Stimulated activated CD8-positive, alpha-beta memory T cell treated with anti-CD3 and anti-CD28 coated beads, Interleukin-15, amount 100 ng/mL, for 24 hours (primary cell): ENCODE measurements around the gene PLAU.
"Not testable (repeated sequence)": the region's sequence is repeated elsewhere in the genome, so short reads cannot be mapped to it uniquely, and the experiment has no call there.

ENCODE experiments used
- DNase-seq: peaks from one replicate; pipeline ENCODE4 v3.0.0-alpha.2; 2020; ENCODE audit warnings: low read depth

PLAU gene

GRCh38 chr10:73898730-73899410 is 12.1 kb upstream of the PLAU start:
- no peak for DNase-seq

- DNase-seq: no peak
Measured at GRCh38 chr10:73899423-73899822, 11.5 kb upstream of the PLAU start.

GRCh38 chr10:73900064-73900463 is 10.9 kb upstream of the PLAU start:
- no peak for DNase-seq

GRCh38 chr10:73901261-73901660 is 9.7 kb upstream of the PLAU start:
- DNase-seq: no peak

GRCh38 chr10:73902351-73902750 is 8.6 kb upstream of the PLAU start:
- no peak for DNase-seq

GRCh38 chr10:73905256-73906020 is 5.5 kb upstream of the PLAU start:
- no peak for DNase-seq

GRCh38 chr10:73906524-73907447 is 4.1 kb upstream of the PLAU start:
- no peak for DNase-seq

GRCh38 chr10:73907841-73908517 is 3.0 kb upstream of the PLAU start:
- DNase-seq: no peak

GRCh38 chr10:73908853-73909539 is 1.9 kb upstream of the PLAU start:
- no peak for DNase-seq

- no peak for DNase-seq
Measured at GRCh38 chr10:73909540-73910115, 1.3 kb upstream of the PLAU start.

- DNase-seq: no peak
Measured at GRCh38 chr10:73910401-73910763, 550 bp upstream of the PLAU start.

GRCh38 chr10:73911553-73912004 is 647 bp downstream of the PLAU start:
- DNase-seq: no peak

- DNase-seq: no peak
Measured at GRCh38 chr10:73914036-73914435, 3.1 kb downstream of the PLAU start.

- DNase-seq: no peak
Measured at GRCh38 chr10:73915206-73915851, 4.4 kb downstream of the PLAU start.

- no peak for DNase-seq
Measured at GRCh38 chr10:73916761-73917470, 6.0 kb downstream of the PLAU start.

- no peak for DNase-seq
Measured at GRCh38 chr10:73917566-73918305, 6.8 kb downstream of the PLAU start.

- not testable (repeated sequence) for DNase-seq
Measured at GRCh38 chr10:73919481-73919880, 8.5 kb downstream of the PLAU start.

GRCh38 chr10:73920089-73920488 is 9.2 kb downstream of the PLAU start:
- no peak for DNase-seq
